ENCODE results near the gene TEX19. TPM values are rescaled to one million over a fixed set of nuclear protein-coding genes. Genes with fewer than 3 reads are reported as not detected.

The TEX19 gene
- total and polyA plus RNA-seq, 2 of the 8 experiments (the other 6 are each of a cell fraction or from before 2014, with no cell fraction given), result 0.54 to 0.80 TPM

- no peak for TF ChIP-seq SAP30 (IDR thresholded peaks at IDR 0.05; ENCODE audit: insufficient read depth, insufficient replicate concordance, low read length)
- TF ChIP-seq JUND (IDR thresholded peaks at IDR 0.05; ENCODE audit: low read length), result no peak
- TF ChIP-seq NANOG (IDR thresholded peaks at IDR 0.05; ENCODE audit: insufficient read depth, low read depth, low read length, poor library complexity, severe bottlenecking), result no peak
- no peak for TF ChIP-seq TEAD4 (IDR thresholded peaks at IDR 0.05; ENCODE audit: low read depth, low read length)
- TF ChIP-seq, protein P1, sequence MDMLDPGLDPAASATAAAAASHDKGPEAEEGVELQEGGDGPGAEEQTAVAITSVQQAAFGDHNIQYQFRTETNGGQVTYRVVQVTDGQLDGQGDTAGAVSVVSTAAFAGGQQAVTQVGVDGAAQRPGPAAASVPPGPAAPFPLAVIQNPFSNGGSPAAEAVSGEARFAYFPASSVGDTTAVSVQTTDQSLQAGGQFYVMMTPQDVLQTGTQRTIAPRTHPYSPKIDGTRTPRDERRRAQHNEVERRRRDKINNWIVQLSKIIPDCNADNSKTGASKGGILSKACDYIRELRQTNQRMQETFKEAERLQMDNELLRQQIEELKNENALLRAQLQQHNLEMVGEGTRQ (IDR thresholded peaks at IDR 0.05; ENCODE audit: low read length), result no peak
- no peak for TF ChIP-seq CHD1 (IDR thresholded peaks at IDR 0.05; ENCODE audit: low read depth, low read length)
These were observed 19.6 kb downstream of the TEX19 start (continued) for GRCh38 chr17:82378741-82379021.
